Upper lobe of left lung (tissue), 6 donors: ENCODE measurements around the gene LRBA. TPM values are rescaled to one million over a fixed set of nuclear protein-coding genes. Genes with fewer than 3 reads are reported as not detected.

Experiments
- ATAC-seq, 2 donors: fragments of 200-7000 bp; cut with Tn5 transposase; one replicate each; pipeline ENCODE4 v1.9.1; 2022; ENCODE audit warnings: mild to moderate bottlenecking in 2 of 2, moderate library complexity in 2 of 2; ENCODE audit not compliant: low FRiP score in 2 of 2
- DNase-seq, 2 donors: peaks; one replicate each; pipeline ENCODE4 v3.0.0-alpha.2; 2019 to 2020
- H3K27ac ChIP-seq, 4 donors: fragments of 200-600 bp; sonication (generic); one replicate each; pipeline ENCODE4 v1.5.1; 2016 to 2019
- H3K27me3 ChIP-seq, 4 donors: fragments of 200-600 bp; sonication (generic); one replicate each; pipeline ENCODE4 v1.5.1; 2017 to 2019
- H3K36me3 ChIP-seq, 4 donors: fragments of 200-600 bp; sonication (generic); one replicate each; pipeline ENCODE4 v1.5.1; 2016 to 2019
- H3K4me1 ChIP-seq, 4 donors: fragments of 200-600 bp; sonication (generic); one replicate each; pipeline ENCODE4 v1.5.1; 2018 to 2019
- H3K4me3 ChIP-seq, 4 donors: fragments of 200-600 bp; sonication (generic); one replicate each; pipeline ENCODE4 v1.5.1; 2017 to 2019; ENCODE audit warnings: mild to moderate bottlenecking in 2 of 4, moderate library complexity in 1 of 4
- H3K9me3 ChIP-seq, 4 donors: fragments of 200-600 bp; sonication (generic); one replicate each; pipeline ENCODE4 v1.5.1; 2018 to 2019
- EP300 ChIP-seq, 4 donors: sonication (generic); formaldehyde crosslinking; IDR thresholded peaks; one replicate each; pipeline ENCODE4 v1.5.1; 2017; ENCODE audit warnings: antibody characterized with exemption in 4 of 4, control low read depth in 2 of 4
- POLR2A ChIP-seq, 4 donors: fragments of 450-650 bp; IDR thresholded peaks; one replicate each; pipeline ENCODE4 v1.5.1; 2016 to 2017; ENCODE audit warnings: antibody characterized with exemption in 4 of 4, mild to moderate bottlenecking in 2 of 4
- POLR2AphosphoS5 ChIP-seq, 2 donors: sonication (generic); formaldehyde crosslinking; IDR thresholded peaks; one replicate each; pipeline ENCODE4 v1.5.1; 2017; ENCODE audit warnings: antibody characterized with exemption in 2 of 2
- WGBS, 2 donors: methylation state at CpG; one replicate each; pipeline ENCODE4 v1.1.5; 2017 to 2018; 5-methylcytosine and 5-hydroxymethylcytosine counted together
- total RNA-seq, 6 donors: library from RNA; depleted of rRNA in 4 of 6; stranded (reverse); fragments of >200 nt in 4 of 6; gene quantifications; one replicate each; pipeline versions ENCODE4 v1.1.0 to v1.2.1, GENCODE V29; 2016 to 2021
- TF ChIP-seq, protein P1 (sequence below), 6 experiments: fragments of 450-650 bp in 4 of 6; fragments of 200-600 bp in 2 of 6; sonication (generic) in 2 of 6; IDR thresholded peaks; one replicate each; pipeline ENCODE4 v1.5.1; 2016 to 2019; ENCODE audit warnings: antibody characterized with exemption in 6 of 6
- donor health status: DM: no; HTN: no; CAD: no; lungs with moderate emphysema.
- donor health status: DM: no; HTN: yes; CAD: no; lungs with severe emphysema.

The LRBA gene
- total RNA-seq, 6 donors from 2014 or later = 34.7 to 139 (median 56.4) TPM

DNA sequence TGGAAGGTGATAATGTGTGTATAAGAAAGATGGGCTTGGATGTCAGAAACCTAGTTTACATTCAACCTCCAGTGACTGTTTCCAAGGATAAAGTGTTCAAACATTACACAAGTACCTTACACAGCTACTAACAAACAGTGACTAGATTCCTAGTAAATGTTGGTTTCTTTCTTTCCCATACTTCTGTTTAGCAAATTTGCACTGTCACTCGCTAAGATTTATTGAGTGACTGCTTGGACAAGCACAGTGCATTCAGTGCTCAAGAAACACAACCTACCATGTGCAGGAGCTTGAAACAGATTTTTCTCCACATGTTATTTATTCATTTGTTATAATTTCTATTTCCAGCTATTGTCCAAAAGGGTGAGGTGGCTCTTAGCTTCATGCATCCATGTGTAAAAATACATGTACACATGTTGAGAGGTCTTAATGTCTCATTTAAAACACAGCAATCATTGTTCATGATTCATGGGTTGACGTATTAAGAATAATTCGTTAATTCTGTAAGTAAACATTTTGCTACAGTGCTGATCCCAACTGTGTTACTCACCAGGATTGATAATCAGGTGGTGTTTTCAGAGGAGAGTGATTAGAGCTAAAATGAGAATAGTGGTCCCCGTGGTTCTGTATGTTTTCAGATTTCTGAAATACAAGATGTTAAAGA, 783.8 kb downstream of the LRBA start:
- TF ChIP-seq POLR2AphosphoS5 (IDR thresholded peaks at IDR 0.05) (no peak), EP300 (IDR thresholded peaks at IDR 0.05) (no peak), POLR2A (IDR thresholded peaks at IDR 0.05) (no peak)
- TF ChIP-seq, protein P1, sequence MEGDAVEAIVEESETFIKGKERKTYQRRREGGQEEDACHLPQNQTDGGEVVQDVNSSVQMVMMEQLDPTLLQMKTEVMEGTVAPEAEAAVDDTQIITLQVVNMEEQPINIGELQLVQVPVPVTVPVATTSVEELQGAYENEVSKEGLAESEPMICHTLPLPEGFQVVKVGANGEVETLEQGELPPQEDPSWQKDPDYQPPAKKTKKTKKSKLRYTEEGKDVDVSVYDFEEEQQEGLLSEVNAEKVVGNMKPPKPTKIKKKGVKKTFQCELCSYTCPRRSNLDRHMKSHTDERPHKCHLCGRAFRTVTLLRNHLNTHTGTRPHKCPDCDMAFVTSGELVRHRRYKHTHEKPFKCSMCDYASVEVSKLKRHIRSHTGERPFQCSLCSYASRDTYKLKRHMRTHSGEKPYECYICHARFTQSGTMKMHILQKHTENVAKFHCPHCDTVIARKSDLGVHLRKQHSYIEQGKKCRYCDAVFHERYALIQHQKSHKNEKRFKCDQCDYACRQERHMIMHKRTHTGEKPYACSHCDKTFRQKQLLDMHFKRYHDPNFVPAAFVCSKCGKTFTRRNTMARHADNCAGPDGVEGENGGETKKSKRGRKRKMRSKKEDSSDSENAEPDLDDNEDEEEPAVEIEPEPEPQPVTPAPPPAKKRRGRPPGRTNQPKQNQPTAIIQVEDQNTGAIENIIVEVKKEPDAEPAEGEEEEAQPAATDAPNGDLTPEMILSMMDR (IDR thresholded peaks at IDR 0.05) = no peak
- Histone ChIP-seq H3K27me3 (no peaks in the 10 kb centered on the region), H3K4me1 (no peaks in the 10 kb centered on the region), H3K36me3 (peaks cover 0 to 6% (median 0%) of the 10 kb centered on the region in 4 donors), H3K4me3 (no peak overlapping the region), H3K9me3 (no peaks in the 10 kb centered on the region), H3K27ac (no peak overlapping the region)
- ATAC-seq (no peak), DNase-seq (no peak)
- 90 to 91% methylated on average over 4 of the region's 4 CpGs for WGBS, 2 donors

- no peak overlapping the region for H3K4me3 ChIP-seq
- no peak for DNase-seq
- WGBS, 2 donors = 70 to 71% methylated on average over 2 of the region's 2 CpGs
- no peak overlapping the region for H3K27ac ChIP-seq
- no peak for ATAC-seq
- H3K27me3 ChIP-seq = no peaks in the 10 kb centered on the region
- peaks cover 0 to 6% (median 0%) of the 10 kb centered on the region in 4 donors for H3K36me3 ChIP-seq
- TF ChIP-seq POLR2AphosphoS5 (IDR thresholded peaks at IDR 0.05) (no peak), EP300 (IDR thresholded peaks at IDR 0.05) (no peak), POLR2A (IDR thresholded peaks at IDR 0.05) (no peak)
- TF ChIP-seq, protein P1 (IDR thresholded peaks at IDR 0.05) = no peak
- no peaks in the 10 kb centered on the region for H3K9me3 ChIP-seq
- H3K4me1 ChIP-seq = no peaks in the 10 kb centered on the region
These were observed 784.5 kb downstream of the LRBA start for GRCh38 chr4:150230561-150230960.

GRCh38 chr4:150229520-150229919, 785.6 kb downstream of the LRBA start:
- Histone ChIP-seq H3K4me1 (no peaks in the 10 kb centered on the region), H3K27me3 (no peaks in the 10 kb centered on the region), H3K4me3 (no peak overlapping the region), H3K27ac (no peak overlapping the region), H3K36me3 (peaks cover 0 to 6% (median 0%) of the 10 kb centered on the region in 4 donors), H3K9me3 (no peaks in the 10 kb centered on the region)
- DNase-seq = no peak
- 30 to 35% methylated on average over 1 of the region's 1 CpG for WGBS, 2 donors
- no peak for ATAC-seq
- no peak for TF ChIP-seq EP300 (IDR thresholded peaks at IDR 0.05)
- TF ChIP-seq, protein P1 (IDR thresholded peaks at IDR 0.05) = no peak
- no peak for TF ChIP-seq POLR2AphosphoS5 (IDR thresholded peaks at IDR 0.05)
- TF ChIP-seq POLR2A (IDR thresholded peaks at IDR 0.05) = no peak

GRCh38 chr4:150224896-150225591, 790.0 kb downstream of the LRBA start:
- Histone ChIP-seq H3K27me3 (no peaks in the 10 kb centered on the region), H3K4me3 (no peak overlapping the region), H3K9me3 (no peaks in the 10 kb centered on the region), H3K27ac (no peak overlapping the region), H3K36me3 (no peaks in the 10 kb centered on the region), H3K4me1 (no peaks in the 10 kb centered on the region)
- 83 to 85% methylated on average over 6 of the region's 6 CpGs for WGBS, 2 donors
- TF ChIP-seq POLR2AphosphoS5 (IDR thresholded peaks at IDR 0.05) = no peak
- TF ChIP-seq POLR2A (IDR thresholded peaks at IDR 0.05) = no peak
- no peak for TF ChIP-seq EP300 (IDR thresholded peaks at IDR 0.05)
- TF ChIP-seq, protein P1 (IDR thresholded peaks at IDR 0.05) = no peak
- ATAC-seq (peak in 1 of 2 donors; percentile 68), DNase-seq (no peak)
